Activated T-cell treated with anti-CD3 and anti-CD28 coated beads for 1 hour (primary cell): ENCODE measurements around the gene LHX2.

Experiments
- DNase-seq: peaks from one replicate; pipeline ENCODE4 v3.0.0-alpha.2; 2020; ENCODE audit warnings: low read depth

LHX2 gene

GRCh38 chr9:123999661-124000060 is 11.9 kb upstream of the LHX2 start:
- DNase-seq = no peak

GRCh38 chr9:124000161-124000783 is 11.3 kb upstream of the LHX2 start:
- no peak for DNase-seq

GRCh38 chr9:124000784-124001457 is 10.6 kb upstream of the LHX2 start:
- DNase-seq = no peak

DNA sequence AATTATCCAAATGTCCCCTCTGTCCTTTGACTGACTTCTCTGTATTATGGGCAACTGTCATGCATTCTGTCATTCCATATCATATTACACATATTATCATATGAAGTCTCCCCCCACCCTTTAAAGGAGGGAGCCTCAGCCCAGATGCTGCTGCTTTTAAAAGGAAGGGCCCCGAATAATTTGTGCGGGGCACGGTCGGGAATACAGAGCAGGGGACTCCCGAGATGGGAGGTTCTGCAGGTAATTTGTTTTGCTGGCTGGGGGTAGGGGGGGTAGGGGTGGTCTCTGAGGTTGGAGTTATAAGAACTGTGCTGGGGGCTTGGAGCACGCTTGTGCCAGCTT is 10.1 kb upstream of the LHX2 start:
- DNase-seq = no peak

- DNase-seq = no peak
Observed at GRCh38 chr9:124001866-124002525, 9.6 kb upstream of the LHX2 start.

GRCh38 chr9:124003636-124004349 is 7.8 kb upstream of the LHX2 start:
- DNase-seq = no peak

- no peak for DNase-seq
Observed at GRCh38 chr9:124004593-124004992, 7.0 kb upstream of the LHX2 start.

DNA sequence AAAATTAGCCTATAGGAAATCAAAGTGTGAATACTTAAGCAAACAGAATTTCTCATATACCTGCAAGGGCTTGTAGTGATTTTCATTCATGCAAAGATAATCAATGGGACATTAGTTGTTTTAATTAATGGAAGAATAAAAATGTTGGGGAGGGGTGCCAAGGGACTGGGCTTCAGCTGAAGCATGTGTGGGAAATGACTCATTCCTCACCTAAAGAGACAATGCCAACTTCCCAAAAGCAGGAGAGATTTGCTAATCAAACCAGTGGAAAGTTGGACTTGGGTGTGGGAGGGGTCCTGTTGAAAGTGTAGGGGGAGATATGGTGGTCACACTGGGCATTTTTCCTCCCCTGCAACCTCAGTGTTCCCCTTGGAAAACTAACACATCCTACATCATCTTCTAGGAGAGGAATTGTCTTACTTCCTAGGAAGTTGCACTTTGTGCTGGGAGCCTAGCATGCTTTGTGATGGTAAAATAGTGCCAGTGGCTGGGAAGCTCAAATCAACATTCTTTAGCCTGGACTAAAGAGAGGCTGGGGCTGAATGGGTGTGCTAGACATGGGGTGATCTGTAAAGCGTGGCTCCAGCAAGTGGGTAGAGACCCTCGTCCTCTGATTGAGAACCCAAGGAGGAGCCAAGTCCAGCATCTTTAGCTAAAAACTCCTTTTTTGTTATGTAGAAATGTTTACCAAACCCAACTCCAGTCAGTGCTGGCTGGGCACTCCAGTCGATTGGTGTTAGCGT is 6.4 kb upstream of the LHX2 start:
- DNase-seq = no peak

GRCh38 chr9:124006448-124007361 is 4.9 kb upstream of the LHX2 start:
- DNase-seq = no peak

- DNase-seq = no peak
Observed at GRCh38 chr9:124007565-124008302, 3.8 kb upstream of the LHX2 start.

DNA sequence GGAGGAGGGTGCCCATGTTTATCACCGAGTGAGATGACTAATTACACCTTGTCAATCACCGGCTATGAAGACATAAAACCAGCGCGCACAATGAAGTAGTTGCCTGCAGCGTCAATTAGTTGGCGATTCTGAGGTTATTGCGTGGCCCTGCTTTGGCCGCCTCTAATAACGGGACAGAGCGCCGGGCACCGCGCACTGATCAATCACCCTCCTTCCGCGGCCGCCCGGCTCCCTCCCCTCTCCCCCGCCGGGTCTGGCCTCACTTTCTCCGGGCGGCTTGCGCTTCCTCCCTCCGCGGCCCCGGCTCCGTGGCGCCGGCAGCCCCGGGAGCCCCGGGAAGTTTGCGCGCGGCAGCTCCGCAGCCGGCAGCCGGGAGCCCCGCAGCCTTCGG is 3.3 kb upstream of the LHX2 start:
- DNase-seq = no peak

- DNase-seq = no peak
Observed at GRCh38 chr9:124008694-124009530, 2.7 kb upstream of the LHX2 start.

- no peak for DNase-seq
Observed at GRCh38 chr9:124009531-124010217, 1.9 kb upstream of the LHX2 start.

DNA sequence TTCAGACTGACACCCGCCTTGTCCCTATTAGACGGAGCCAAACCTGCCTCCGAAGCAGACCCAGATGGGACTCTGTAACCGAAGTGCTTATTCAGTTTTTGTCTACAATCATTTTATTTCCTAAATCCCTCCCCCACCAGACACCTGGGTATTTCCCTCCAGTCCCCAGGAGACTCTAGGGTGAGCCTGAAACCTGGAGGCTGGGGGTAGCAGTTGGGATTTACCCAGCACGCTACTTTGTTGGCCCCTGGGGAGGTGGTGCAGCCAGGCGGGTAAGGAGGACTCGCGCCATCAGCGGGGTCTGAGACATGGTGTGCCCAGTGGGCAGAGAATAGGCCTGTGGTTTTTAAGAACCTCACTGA is 1.3 kb upstream of the LHX2 start:
- no peak for DNase-seq

DNA sequence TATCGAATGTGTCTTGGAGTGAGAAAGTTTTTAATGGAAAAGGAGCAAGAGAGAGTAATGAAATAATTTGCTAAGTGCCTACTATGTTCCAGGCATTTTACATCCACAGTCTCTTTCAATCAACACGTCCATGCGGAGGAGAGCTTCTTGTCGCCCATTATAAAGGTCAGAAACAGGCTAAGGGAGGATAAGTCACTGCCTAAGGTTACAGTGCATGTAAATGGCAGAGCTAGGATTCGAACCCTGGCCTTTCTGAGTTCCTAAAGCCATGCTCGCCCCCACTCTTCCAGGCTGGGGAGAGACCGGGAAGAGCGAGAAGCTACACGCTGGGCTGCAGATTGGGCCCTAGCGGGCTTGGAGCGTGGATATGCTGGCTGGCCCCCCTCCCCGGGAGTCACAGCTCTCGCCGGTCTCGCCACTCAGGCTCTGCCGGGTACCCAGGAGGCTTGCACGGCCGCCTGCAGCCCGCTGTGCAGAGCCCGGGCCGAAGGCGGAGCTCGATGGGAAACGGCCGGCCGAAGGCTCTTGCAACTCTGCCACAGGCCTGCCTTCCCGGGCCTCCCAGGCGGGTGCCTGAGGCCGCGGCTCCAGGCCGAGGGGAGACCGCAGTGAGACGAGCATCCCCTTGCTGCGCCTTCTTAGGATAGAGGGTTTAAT is 775 bp upstream of the LHX2 start:
- no peak for DNase-seq

DNA sequence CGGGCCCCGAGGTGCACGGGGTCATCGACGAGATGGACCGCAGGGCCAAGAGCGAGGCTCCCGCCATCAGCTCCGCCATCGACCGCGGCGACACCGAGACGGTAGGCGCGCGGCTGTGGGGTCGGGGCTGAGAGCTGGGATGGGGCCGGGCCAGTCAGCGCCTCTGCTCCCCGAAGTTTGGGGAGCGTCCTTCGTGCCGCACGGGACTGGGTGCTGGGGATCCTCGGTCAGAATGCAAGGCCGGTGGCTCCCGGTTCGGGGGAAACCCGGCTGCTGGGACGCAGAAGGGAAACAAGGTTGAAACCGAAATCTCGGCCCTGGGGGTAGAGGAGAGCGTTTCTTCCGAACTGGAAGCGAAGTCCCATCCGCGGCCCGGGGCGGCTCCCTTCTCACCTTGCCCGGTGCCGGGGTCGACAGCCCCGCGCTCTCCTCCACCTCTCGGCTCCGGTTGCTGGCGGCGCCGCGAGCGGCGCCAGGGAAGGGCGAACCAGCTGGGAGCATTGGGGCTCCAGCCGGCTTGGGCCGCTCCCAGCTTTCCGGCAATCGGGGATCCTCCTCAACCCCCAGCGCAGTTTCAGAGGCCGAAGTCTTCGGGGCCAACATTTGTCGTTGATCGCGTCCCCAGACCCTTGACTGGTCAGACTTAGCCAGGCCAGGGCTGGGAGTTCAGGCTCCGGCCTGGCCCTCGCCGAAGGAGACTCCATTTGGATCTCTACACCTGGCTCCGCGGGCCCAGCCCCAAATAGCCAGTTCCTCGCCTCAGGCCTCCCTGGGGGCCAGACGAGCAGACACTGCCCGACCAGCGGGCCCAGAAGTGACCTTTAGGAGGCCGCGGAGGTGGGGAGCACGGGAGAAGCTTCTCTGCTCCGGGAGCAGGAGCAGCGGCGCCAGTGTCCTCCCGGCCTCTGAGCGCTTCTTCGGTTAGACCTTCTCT is 1.1 kb downstream of the LHX2 start:
- DNase-seq = no peak
